Testis (tissue), 3 donors: Measurements from ENCODE around the gene HMCN1. TPM values are rescaled to one million over a fixed set of nuclear protein-coding genes. Genes with fewer than 3 reads are reported as not detected.

Source experiments
- DNase-seq: peaks from one replicate; pipeline ENCODE4 v3.0.0-alpha.2; 2019
- H3K27ac ChIP-seq, 2 donors: fragments of 200-600 bp; sonication (generic); one replicate each; pipeline ENCODE4 v1.5.1; 2019
- H3K27me3 ChIP-seq: fragments of 200-600 bp; sonication (generic); one replicate; pipeline ENCODE4 v1.5.1; 2019
- H3K36me3 ChIP-seq: fragments of 200-600 bp; sonication (generic); one replicate; pipeline ENCODE4 v1.5.1; 2017; ENCODE audit warnings: low read depth; ENCODE audit errors: missing control alignments
- H3K4me1 ChIP-seq: fragments of 200-600 bp; sonication (generic); one replicate; pipeline ENCODE4 v1.5.1; 2019
- H3K4me3 ChIP-seq, 2 donors: fragments of 200-600 bp; sonication (generic); one replicate each; pipeline ENCODE4 v1.5.1; 2017 to 2019
- H3K9me3 ChIP-seq: fragments of 200-600 bp; sonication (generic); one replicate; pipeline ENCODE4 v1.5.1; 2017
- POLR2A ChIP-seq: fragments of 450-650 bp; IDR thresholded peaks from one replicate; pipeline ENCODE4 v1.6.1; 2017; ENCODE audit warnings: antibody characterized with exemption, mild to moderate bottlenecking, moderate library complexity
- WGBS, 2 donors: methylation state at CpG; one replicate each; pipeline ENCODE4 v1.1.5; 2018; 5-methylcytosine and 5-hydroxymethylcytosine counted together
- intact Hi-C: fragments of 100-400 bp; cut with DNase I; formaldehyde crosslinking; loops from one replicate; pipeline ENCODE4 v1.15.1; 2023; ENCODE audit warnings: low total_unique reads
- polyA plus RNA-seq: library from polyadenylated mRNA; stranded (reverse); fragments of 350-450 nt; fragmentation: Illumina TruSeq; extraction: RNeasy Lipid Tissue Mini Kit (QIAGEN cat#74804); gene quantifications from one replicate; pipeline ENCODE4 v1.2.3, GENCODE V29; 2014; ENCODE audit warnings: low read depth, low replicate concordance; ENCODE audit not compliant: insufficient read depth
- total RNA-seq, 2 donors: library from RNA; depleted of rRNA; stranded (reverse); fragments of >200 nt; gene quantifications; one replicate each; pipeline ENCODE4 v1.2.3, GENCODE V29; 2016
- TF ChIP-seq, protein P1 (sequence below), 3 experiments: fragments of 450-650 bp in 2 of 3; fragments of 200-600 bp in 1 of 3; sonication (generic) in 1 of 3; IDR thresholded peaks; one replicate each; pipeline ENCODE4 v1.5.1; 2016 to 2019; ENCODE audit warnings: antibody characterized with exemption in 3 of 3, mild to moderate bottlenecking in 2 of 3, moderate library complexity in 1 of 3

HMCN1 gene
- total and polyA plus RNA-seq, 3 donors from 2014 or later: 5.2 to 6.2 (median 5.7) TPM

DNA sequence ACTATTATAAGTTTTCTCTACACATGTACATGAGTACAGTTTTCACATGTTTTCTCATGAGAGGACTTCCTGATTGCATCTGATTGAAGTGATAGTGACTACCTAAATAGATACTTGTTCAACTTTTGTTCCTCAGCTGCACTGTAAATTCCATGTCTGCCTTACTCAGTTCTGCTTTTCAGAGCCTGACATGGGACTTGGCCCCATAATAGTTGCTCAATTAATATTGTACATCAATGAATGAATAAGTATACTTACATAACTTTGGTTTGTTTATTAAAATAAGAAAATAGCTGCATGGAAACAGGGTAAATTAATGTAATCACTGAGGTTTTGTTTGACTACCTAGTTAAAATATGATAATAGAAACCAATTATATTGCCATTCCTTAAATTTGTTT lies 78.7 kb downstream of the HMCN1 start:
- H3K4me3 ChIP-seq: no peak overlapping the region
- H3K36me3 ChIP-seq: no peaks in the 10 kb centered on the region
- intact Hi-C loops: no loop called here
- DNase-seq: no peak
- no peaks in the 10 kb centered on the region for H3K9me3 ChIP-seq
- no peak overlapping the region for H3K27ac ChIP-seq
- H3K4me1 ChIP-seq: no peaks in the 10 kb centered on the region
- no peaks in the 10 kb centered on the region for H3K27me3 ChIP-seq
- no peak for TF ChIP-seq POLR2A
- TF ChIP-seq, protein P1, sequence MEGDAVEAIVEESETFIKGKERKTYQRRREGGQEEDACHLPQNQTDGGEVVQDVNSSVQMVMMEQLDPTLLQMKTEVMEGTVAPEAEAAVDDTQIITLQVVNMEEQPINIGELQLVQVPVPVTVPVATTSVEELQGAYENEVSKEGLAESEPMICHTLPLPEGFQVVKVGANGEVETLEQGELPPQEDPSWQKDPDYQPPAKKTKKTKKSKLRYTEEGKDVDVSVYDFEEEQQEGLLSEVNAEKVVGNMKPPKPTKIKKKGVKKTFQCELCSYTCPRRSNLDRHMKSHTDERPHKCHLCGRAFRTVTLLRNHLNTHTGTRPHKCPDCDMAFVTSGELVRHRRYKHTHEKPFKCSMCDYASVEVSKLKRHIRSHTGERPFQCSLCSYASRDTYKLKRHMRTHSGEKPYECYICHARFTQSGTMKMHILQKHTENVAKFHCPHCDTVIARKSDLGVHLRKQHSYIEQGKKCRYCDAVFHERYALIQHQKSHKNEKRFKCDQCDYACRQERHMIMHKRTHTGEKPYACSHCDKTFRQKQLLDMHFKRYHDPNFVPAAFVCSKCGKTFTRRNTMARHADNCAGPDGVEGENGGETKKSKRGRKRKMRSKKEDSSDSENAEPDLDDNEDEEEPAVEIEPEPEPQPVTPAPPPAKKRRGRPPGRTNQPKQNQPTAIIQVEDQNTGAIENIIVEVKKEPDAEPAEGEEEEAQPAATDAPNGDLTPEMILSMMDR (IDR thresholded peaks at IDR 0.05): no peak

DNA sequence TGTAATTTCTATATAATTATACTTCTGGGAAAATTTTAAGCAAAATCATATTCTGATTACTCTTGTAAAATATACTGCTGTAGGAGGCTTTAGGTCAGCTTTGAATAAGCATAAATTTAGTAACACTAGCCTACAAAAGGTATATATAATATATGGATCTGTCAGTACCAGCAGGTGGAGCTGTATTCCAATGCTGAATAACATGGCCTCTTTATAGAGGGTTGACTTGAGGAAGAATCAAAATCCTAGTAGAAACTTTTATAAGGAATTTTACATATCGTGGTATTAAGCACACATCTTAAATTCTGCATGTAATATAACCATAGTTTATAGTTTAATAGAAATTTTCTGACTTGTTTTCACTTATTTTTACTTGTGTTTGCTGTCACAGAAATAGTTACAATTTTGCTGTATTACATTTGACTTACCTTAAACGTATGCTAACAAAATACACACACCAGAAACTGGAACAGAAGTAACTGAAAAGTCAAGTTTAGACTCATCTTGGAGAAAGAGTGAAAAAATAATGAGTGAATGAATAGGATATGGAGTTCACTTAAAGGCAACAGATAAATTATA lies 79.3 kb downstream of the HMCN1 start:
- WGBS, 2 donors: 82 to 85% methylated on average over 2 of the region's 2 CpGs
- Histone ChIP-seq H3K4me3 (no peak overlapping the region), H3K27ac (no peak overlapping the region), H3K36me3 (no peaks in the 10 kb centered on the region), H3K27me3 (no peaks in the 10 kb centered on the region), H3K9me3 (no peaks in the 10 kb centered on the region), H3K4me1 (no peaks in the 10 kb centered on the region)
- intact Hi-C loops: no loop called here
- peak; percentile 57 for DNase-seq
- no peak for TF ChIP-seq POLR2A
- TF ChIP-seq, protein P1 (IDR thresholded peaks at IDR 0.05): peak in 2 of 3 experiments; percentile 44 to 60

GRCh38 chr1:185816460-185816859 lies 82.3 kb downstream of the HMCN1 start:
- H3K9me3 ChIP-seq: no peaks in the 10 kb centered on the region
- H3K4me3 ChIP-seq: no peak overlapping the region
- H3K27ac ChIP-seq: no peak overlapping the region
- no peaks in the 10 kb centered on the region for H3K36me3 ChIP-seq
- DNase-seq: no peak
- WGBS, 2 donors: 67 to 69% methylated on average over 1 of the region's 1 CpG
- no peaks in the 10 kb centered on the region for H3K4me1 ChIP-seq
- TF ChIP-seq POLR2A: no peak
- TF ChIP-seq, protein P1 (IDR thresholded peaks at IDR 0.05): no peak
- H3K27me3 ChIP-seq: no peaks in the 10 kb centered on the region
- intact Hi-C loops: no loop called here

- H3K4me1 ChIP-seq: no peaks in the 10 kb centered on the region
- no peak overlapping the region for H3K27ac ChIP-seq
- H3K4me3 ChIP-seq: no peak overlapping the region
- intact Hi-C loops: no loop called here
- no peak for DNase-seq
- no peaks in the 10 kb centered on the region for H3K36me3 ChIP-seq
- TF ChIP-seq, protein P1 (IDR thresholded peaks at IDR 0.05): no peak
- no peak for TF ChIP-seq POLR2A
- H3K27me3 ChIP-seq: no peaks in the 10 kb centered on the region
- no peaks in the 10 kb centered on the region for H3K9me3 ChIP-seq
These were observed 85.6 kb downstream of the HMCN1 start for GRCh38 chr1:185819798-185820197.

DNA sequence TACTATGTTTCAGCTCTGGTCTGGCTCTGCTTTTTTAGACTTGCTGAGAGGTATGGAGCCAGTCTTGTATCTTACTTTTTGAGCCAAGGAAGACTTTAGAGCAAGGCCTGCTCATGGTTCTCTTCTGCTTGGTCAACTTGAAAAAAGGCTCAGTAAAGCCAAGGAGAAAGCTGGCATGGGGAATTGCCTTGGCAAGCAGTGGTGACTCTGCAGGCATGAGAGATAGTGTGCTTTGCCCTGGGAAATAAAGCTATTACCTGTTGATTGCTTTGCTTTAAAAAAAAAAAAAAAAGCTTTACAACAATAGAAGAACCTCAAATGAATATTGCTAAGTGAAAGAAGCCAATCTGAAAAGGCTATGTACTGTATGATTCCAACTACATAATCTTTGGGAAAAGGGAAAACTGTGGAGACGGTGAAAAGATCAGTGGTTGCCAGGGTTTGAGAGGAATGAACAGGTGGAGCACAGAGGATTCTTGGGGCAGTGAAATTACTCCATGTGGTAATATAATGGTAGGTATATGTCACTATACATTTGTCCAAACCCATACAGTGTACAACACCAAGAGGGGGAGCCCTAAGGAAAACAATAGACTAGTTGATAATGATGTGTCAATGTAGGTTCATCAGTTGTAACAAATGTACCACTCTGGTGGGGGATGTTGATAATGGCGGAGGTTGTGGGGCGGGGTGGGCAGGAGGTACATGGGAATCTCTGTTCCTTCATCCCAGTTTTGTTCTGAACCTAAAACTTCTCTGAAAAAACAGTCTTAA lies 87.6 kb downstream of the HMCN1 start:
- no peaks in the 10 kb centered on the region for H3K27me3 ChIP-seq
- H3K4me3 ChIP-seq: no peak overlapping the region
- H3K9me3 ChIP-seq: no peaks in the 10 kb centered on the region
- no peaks in the 10 kb centered on the region for H3K4me1 ChIP-seq
- no peaks in the 10 kb centered on the region for H3K36me3 ChIP-seq
- H3K27ac ChIP-seq: no peak overlapping the region
- WGBS, 2 donors: 75 to 91% methylated on average over 3 of the region's 3 CpGs
- intact Hi-C loops: no loop called here
- DNase-seq: no peak
- no peak for TF ChIP-seq POLR2A
- TF ChIP-seq, protein P1 (IDR thresholded peaks at IDR 0.05): no peak
